ENCODE measurements around the gene BICC1. TPM values are rescaled to one million over a fixed set of nuclear protein-coding genes. Genes with fewer than 3 reads are reported as not detected.

The BICC1 gene
- total RNA-seq, 1 donor from 2014 or later = 0.41 TPM

DNA sequence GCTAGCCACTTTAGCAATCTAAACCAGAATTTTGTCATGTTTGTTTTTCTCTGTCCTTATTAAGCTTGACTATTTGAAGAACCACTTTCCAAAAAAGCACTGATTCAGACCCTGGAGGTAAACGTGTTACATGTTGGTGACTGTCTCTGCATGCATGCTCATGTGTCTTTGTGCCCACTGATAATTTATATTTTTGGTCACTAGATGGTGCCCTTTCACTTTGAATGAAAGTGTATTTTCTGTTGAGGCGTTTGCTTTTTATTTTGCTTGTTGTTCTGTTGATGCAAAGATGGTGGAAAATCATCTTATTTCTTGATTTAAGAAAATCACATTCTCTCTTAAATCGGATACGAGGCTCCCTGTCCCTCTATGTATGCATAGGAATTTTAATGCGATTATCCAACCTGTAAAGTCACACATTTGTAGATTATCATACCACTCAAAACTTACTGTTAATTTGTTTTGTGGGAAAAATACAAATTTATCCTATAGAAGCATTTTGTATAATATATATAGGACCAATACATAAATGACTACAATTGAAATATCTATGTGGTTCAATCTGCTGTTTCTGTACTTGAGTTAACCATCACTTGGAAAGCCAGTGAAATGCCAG, 269.3 kb downstream of the BICC1 start:
- Mint-ChIP-seq H3K36me3 (no peaks in the 10 kb centered on the region), H3K27me3 (ENCODE audit: insufficient read depth, low read depth) (no peaks in the 10 kb centered on the region), H3K4me1 (peaks cover 7% of the 10 kb centered on the region), H3K9me3 (no peaks in the 10 kb centered on the region), H3K27ac (no peak overlapping the region), H3K4me3 (no peak overlapping the region)
- peak overlapping the region; percentile 60 for H2AFZ ChIP-seq (replicated peaks)
- no peak overlapping the region for H3K4me2 ChIP-seq
- TF ChIP-seq EZH2 (IDR thresholded peaks at IDR 0.05) = no peak
- TF ChIP-seq, protein P1, sequence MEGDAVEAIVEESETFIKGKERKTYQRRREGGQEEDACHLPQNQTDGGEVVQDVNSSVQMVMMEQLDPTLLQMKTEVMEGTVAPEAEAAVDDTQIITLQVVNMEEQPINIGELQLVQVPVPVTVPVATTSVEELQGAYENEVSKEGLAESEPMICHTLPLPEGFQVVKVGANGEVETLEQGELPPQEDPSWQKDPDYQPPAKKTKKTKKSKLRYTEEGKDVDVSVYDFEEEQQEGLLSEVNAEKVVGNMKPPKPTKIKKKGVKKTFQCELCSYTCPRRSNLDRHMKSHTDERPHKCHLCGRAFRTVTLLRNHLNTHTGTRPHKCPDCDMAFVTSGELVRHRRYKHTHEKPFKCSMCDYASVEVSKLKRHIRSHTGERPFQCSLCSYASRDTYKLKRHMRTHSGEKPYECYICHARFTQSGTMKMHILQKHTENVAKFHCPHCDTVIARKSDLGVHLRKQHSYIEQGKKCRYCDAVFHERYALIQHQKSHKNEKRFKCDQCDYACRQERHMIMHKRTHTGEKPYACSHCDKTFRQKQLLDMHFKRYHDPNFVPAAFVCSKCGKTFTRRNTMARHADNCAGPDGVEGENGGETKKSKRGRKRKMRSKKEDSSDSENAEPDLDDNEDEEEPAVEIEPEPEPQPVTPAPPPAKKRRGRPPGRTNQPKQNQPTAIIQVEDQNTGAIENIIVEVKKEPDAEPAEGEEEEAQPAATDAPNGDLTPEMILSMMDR (IDR thresholded peaks at IDR 0.05) = peak; percentile 73
- no peaks in the 10 kb centered on the region for H3K36me3 ChIP-seq
- H3K27ac ChIP-seq = no peak overlapping the region
- H3F3A ChIP-seq (ENCODE audit: low read depth) = no peaks in the 10 kb centered on the region
- no peaks in the 10 kb centered on the region for H4K20me1 ChIP-seq (ENCODE audit: low read depth)
- peak; percentile 56 for DNase-seq (ENCODE audit: low spot score)
- H3K9me3 ChIP-seq (ENCODE audit: low read depth) = no peaks in the 10 kb centered on the region
- H3K27me3 ChIP-seq = no peaks in the 10 kb centered on the region
- no peaks in the 10 kb centered on the region for H3K79me2 ChIP-seq (ENCODE audit: low read depth)
- no peak overlapping the region for H3K4me3 ChIP-seq
- H3K4me1 ChIP-seq = peaks cover 3% of the 10 kb centered on the region
- no peak overlapping the region for H3K9ac ChIP-seq

- Histone ChIP-seq H3K9me3 (ENCODE audit: low read depth) (no peaks in the 10 kb centered on the region), H3K27ac (no peak overlapping the region), H3K9ac (no peak overlapping the region), H3K79me2 (ENCODE audit: low read depth) (no peaks in the 10 kb centered on the region), H3F3A (ENCODE audit: low read depth) (no peaks in the 10 kb centered on the region), H2AFZ (replicated peaks) (no peak overlapping the region), H3K36me3 (no peaks in the 10 kb centered on the region), H3K4me2 (no peak overlapping the region), H4K20me1 (ENCODE audit: low read depth) (no peaks in the 10 kb centered on the region), H3K4me1 (peaks cover 8% of the 10 kb centered on the region), H3K27me3 (no peaks in the 10 kb centered on the region), H3K4me3 (no peak overlapping the region)
- Mint-ChIP-seq H3K9me3 (no peaks in the 10 kb centered on the region), H3K4me1 (peaks cover 7% of the 10 kb centered on the region), H3K27ac (no peak overlapping the region), H3K27me3 (ENCODE audit: insufficient read depth, low read depth) (no peaks in the 10 kb centered on the region), H3K4me3 (no peak overlapping the region), H3K36me3 (no peaks in the 10 kb centered on the region)
- TF ChIP-seq EZH2 (IDR thresholded peaks at IDR 0.05) (no peak), EZH2phosphoT487 (IDR thresholded peaks at IDR 0.05) (no peak)
- DNase-seq (ENCODE audit: low spot score) = no peak
Measured at GRCh38 chr10:58782876-58783851, 270.5 kb downstream of the BICC1 start.

DNA sequence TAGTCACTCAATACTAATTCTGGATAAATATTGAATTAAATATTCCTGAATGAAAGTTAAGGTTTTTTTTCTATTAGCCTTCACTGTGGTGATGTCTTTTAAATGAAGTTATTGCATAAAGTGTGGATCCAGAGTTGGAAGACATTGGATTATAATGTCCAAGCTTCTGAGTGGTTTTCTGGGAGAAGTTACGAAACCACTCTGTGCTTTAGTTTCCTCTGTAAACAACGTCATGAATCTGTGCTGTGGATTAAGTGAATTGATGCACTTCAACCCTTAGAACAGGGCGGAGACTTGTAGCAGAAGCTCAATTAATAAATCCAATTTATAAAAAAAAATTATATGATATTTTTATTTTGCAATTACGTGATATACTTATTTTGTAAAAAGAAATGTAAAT, 271.7 kb downstream of the BICC1 start:
- H3K27me3 ChIP-seq = no peaks in the 10 kb centered on the region
- no peak overlapping the region for H3K27ac ChIP-seq
- Mint-ChIP-seq H3K4me1 (peaks cover 7% of the 10 kb centered on the region), H3K27me3 (ENCODE audit: insufficient read depth, low read depth) (no peaks in the 10 kb centered on the region), H3K9me3 (no peaks in the 10 kb centered on the region), H3K27ac (no peak overlapping the region), H3K4me3 (no peak overlapping the region), H3K36me3 (no peaks in the 10 kb centered on the region)
- no peak overlapping the region for H3K9ac ChIP-seq
- H3K9me3 ChIP-seq (ENCODE audit: low read depth) = no peaks in the 10 kb centered on the region
- H3K4me2 ChIP-seq = no peak overlapping the region
- no peak for DNase-seq (ENCODE audit: low spot score)
- no peaks in the 10 kb centered on the region for H3K79me2 ChIP-seq (ENCODE audit: low read depth)
- H3K4me1 ChIP-seq = peaks cover 9% of the 10 kb centered on the region
- H3F3A ChIP-seq (ENCODE audit: low read depth) = no peaks in the 10 kb centered on the region
- no peaks in the 10 kb centered on the region for H3K36me3 ChIP-seq
- H2AFZ ChIP-seq (replicated peaks) = no peak overlapping the region
- no peaks in the 10 kb centered on the region for H4K20me1 ChIP-seq (ENCODE audit: low read depth)
- H3K4me3 ChIP-seq = no peak overlapping the region
- TF ChIP-seq, protein P1 (IDR thresholded peaks at IDR 0.05) = no peak
- TF ChIP-seq EZH2phosphoT487 (IDR thresholded peaks at IDR 0.05) (no peak), EZH2 (IDR thresholded peaks at IDR 0.05) (no peak)
